Endothelial cell (in vitro differentiated cells): ENCODE measurements around the gene KCNJ11. TPM values are rescaled to one million over a fixed set of nuclear protein-coding genes. Genes with fewer than 3 reads are reported as not detected.

Experiments
- DNase-seq: peaks from one replicate; pipeline ENCODE4 v3.0.0; 2021; ENCODE audit warnings: low spot score
- H3K27ac Mint-ChIP-seq: one replicate; pipeline ENCODE4 v1.8.0; 2021; ENCODE audit warnings: mixed read lengths, inconsistent platforms; ENCODE audit not compliant: unreplicated experiment
- H3K27me3 Mint-ChIP-seq: one replicate; pipeline ENCODE4 v1.8.0; 2021; ENCODE audit warnings: mild to moderate bottlenecking, moderate library complexity, mixed read lengths, inconsistent platforms; ENCODE audit not compliant: unreplicated experiment
- H3K36me3 Mint-ChIP-seq: one replicate; pipeline ENCODE4 v1.8.0; 2021; ENCODE audit warnings: mild to moderate bottlenecking, low read depth, mixed read lengths, inconsistent platforms; ENCODE audit not compliant: unreplicated experiment
- H3K4me1 Mint-ChIP-seq: one replicate; pipeline ENCODE4 v1.8.0; 2021; ENCODE audit warnings: mild to moderate bottlenecking, mixed read lengths, inconsistent platforms; ENCODE audit not compliant: unreplicated experiment
- H3K4me3 Mint-ChIP-seq: one replicate; pipeline ENCODE4 v1.8.0; 2021; ENCODE audit warnings: mild to moderate bottlenecking, mixed read lengths, inconsistent platforms; ENCODE audit not compliant: unreplicated experiment
- H3K9me3 Mint-ChIP-seq: one replicate; pipeline ENCODE4 v1.8.0; 2021; ENCODE audit warnings: mixed read lengths, inconsistent platforms; ENCODE audit not compliant: unreplicated experiment
- total RNA-seq: library from RNA; stranded (reverse); fragmentation: NEBNext Ultra II Directional; extraction: Animal tissue kit (Norgen Biotek cat#: 25700); gene quantifications from one replicate; pipeline ENCODE4 v1.2.1, GENCODE V29; 2021; ENCODE audit not compliant: unreplicated experiment
- TF ChIP-seq, protein P1 (sequence below): fragments of 200-600 bp; sonication (generic); IDR thresholded peaks from one replicate; pipeline ENCODE4 v1.5.0; 2021; ENCODE audit warnings: antibody characterized with exemption; ENCODE audit not compliant: unreplicated experiment

KCNJ11 gene
- total RNA-seq, 1 donor from 2014 or later = 0.46 TPM

DNA sequence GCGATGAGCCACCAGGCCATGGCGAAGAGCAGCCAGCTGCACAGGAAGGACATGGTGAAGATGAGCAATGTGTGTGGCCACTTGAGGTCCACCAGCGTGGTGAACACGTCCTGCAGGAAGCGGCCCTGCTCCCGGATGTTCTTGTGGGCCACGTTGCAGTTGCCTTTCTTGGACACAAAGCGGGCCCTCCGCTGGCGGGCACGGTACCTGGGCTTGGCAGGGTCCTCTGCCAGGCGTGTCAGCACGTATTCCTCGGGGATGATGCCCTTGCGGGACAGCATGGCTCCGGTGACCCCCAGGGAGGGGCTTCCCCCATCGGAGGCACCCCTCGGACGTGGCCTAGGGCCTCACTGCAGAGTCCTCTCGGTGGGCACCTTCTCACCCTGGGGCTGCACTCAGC lies 648 bp downstream of the KCNJ11 start:
- no peaks in the 10 kb centered on the region for H3K36me3 Mint-ChIP-seq
- no peaks in the 10 kb centered on the region for H3K9me3 Mint-ChIP-seq
- DNase-seq = no peak
- H3K4me1 Mint-ChIP-seq = no peaks in the 10 kb centered on the region
- TF ChIP-seq, protein P1, sequence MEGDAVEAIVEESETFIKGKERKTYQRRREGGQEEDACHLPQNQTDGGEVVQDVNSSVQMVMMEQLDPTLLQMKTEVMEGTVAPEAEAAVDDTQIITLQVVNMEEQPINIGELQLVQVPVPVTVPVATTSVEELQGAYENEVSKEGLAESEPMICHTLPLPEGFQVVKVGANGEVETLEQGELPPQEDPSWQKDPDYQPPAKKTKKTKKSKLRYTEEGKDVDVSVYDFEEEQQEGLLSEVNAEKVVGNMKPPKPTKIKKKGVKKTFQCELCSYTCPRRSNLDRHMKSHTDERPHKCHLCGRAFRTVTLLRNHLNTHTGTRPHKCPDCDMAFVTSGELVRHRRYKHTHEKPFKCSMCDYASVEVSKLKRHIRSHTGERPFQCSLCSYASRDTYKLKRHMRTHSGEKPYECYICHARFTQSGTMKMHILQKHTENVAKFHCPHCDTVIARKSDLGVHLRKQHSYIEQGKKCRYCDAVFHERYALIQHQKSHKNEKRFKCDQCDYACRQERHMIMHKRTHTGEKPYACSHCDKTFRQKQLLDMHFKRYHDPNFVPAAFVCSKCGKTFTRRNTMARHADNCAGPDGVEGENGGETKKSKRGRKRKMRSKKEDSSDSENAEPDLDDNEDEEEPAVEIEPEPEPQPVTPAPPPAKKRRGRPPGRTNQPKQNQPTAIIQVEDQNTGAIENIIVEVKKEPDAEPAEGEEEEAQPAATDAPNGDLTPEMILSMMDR = no peak
- no peak overlapping the region for H3K27ac Mint-ChIP-seq
- H3K27me3 Mint-ChIP-seq = peaks cover 18% of the 10 kb centered on the region
- no peak overlapping the region for H3K4me3 Mint-ChIP-seq

DNA sequence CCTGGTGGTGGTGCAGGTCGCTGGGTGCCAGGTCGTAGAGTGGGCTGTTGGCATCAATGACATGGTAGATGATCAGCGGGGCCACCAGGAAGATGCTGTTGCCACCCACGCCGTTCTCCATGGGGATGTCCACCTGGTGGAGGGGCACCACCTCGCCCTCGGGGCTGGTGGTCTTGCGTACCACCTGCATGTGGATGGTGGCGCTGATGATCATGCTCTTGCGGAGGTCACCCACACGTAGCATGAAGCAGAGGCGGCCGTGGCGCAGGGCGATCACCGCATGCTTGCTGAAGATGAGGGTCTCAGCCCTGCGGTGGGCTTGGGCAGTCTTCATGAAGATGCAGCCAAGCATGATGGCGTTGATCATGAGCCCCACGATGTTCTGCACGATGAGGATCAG lies 1.2 kb downstream of the KCNJ11 start:
- no peak for DNase-seq
- no peaks in the 10 kb centered on the region for H3K9me3 Mint-ChIP-seq
- H3K27ac Mint-ChIP-seq = no peak overlapping the region
- TF ChIP-seq, protein P1 = no peak
- no peaks in the 10 kb centered on the region for H3K4me1 Mint-ChIP-seq
- no peak overlapping the region for H3K4me3 Mint-ChIP-seq
- no peaks in the 10 kb centered on the region for H3K36me3 Mint-ChIP-seq
- peaks cover 18% of the 10 kb centered on the region for H3K27me3 Mint-ChIP-seq

DNA sequence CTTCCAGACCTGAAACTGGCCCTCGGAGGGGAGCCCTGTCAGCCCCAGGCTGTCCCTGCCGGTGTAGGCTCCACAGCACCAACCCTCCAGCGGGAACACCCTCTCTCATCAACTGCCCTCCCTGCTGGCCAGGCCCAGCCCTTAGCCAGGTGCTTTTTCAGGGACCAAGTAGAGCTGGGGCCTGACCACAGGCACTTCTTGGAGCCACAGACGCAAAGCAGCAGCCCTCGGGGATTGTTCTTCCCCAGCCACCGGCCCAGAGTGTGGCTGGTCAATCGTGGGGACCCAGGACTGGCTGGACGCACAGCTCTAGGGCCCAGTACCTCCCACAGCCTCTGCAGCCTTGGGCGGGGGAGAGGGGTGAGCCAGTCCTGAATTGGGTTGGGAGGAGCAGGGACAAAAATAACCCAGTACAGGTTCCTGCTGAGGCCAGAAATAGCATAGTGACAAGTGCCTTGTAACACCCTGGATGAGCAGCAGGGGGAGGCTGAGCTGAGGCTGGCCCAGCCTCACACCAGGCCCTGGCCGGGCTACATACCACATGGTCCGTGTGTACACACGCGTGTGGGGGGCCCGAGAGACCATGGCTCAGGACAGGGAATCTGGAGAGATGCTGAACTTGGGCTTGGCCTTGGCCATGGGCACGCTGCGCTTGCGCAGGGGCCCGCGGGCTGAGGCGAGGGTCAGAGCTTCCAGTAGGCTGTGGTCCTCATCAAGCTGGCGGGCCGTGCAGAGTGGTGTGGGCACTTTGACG lies 2.0 kb downstream of the KCNJ11 start:
- DNase-seq = peak; percentile 76
- Mint-ChIP-seq H3K9me3 (no peaks in the 10 kb centered on the region), H3K4me1 (no peaks in the 10 kb centered on the region), H3K27ac (no peak overlapping the region), H3K36me3 (no peaks in the 10 kb centered on the region), H3K27me3 (peaks cover 19% of the 10 kb centered on the region), H3K4me3 (no peak overlapping the region)
- TF ChIP-seq, protein P1 = peak; percentile 75

DNA sequence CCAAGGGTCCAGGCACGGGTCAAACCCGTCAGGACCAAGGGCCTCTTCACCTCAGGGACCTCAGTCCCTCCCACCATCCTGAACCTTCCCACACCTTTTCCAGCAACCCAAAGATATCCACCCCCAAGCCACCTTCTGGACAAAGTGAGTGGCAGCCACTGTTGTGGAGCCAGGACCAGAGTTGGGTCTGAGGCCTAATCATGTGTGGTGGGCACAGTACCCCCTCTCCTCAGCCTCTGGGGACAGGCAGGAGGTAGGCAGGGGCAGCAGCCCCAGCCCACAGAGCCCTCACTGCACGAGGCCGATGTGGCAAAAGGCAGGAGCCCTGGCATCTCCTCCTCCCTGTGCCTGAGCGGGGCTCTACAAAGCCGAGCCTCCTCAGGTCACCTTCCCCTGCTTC lies 2.5 kb downstream of the KCNJ11 start:
- Mint-ChIP-seq H3K36me3 (no peaks in the 10 kb centered on the region), H3K27me3 (peaks cover 21% of the 10 kb centered on the region), H3K9me3 (no peaks in the 10 kb centered on the region), H3K4me1 (no peaks in the 10 kb centered on the region), H3K27ac (no peak overlapping the region), H3K4me3 (no peak overlapping the region)
- TF ChIP-seq, protein P1 = no peak
- DNase-seq = no peak

DNA sequence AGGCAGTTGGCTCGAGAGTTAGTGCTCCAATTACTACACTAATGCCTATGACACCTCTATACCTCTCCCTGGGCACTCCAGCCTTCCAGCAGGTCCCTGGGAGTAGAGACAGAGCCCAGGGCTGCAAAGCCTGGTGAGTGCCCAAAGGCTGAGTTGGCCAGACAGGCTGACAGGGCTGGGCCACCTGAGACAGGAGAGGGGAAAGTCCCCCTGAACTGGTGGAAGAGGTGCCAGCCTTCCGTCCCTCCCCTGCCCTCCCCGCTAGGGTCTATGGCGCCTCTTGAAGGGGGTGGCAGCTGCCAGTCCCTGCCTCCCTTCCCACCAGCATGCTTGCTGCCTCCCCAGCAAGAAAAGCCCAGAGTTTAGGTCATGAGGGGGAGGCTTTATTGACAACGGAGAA lies 3.0 kb downstream of the KCNJ11 start:
- Mint-ChIP-seq H3K36me3 (no peaks in the 10 kb centered on the region), H3K4me3 (no peak overlapping the region), H3K9me3 (no peaks in the 10 kb centered on the region), H3K27ac (no peak overlapping the region), H3K27me3 (peaks cover 21% of the 10 kb centered on the region), H3K4me1 (no peaks in the 10 kb centered on the region)
- TF ChIP-seq, protein P1 = no peak
- no peak for DNase-seq
